K562 (cell line): ENCODE data around the gene SLC49A3. TPM values are rescaled to one million over a fixed set of nuclear protein-coding genes. Genes with fewer than 3 reads are reported as not detected.
A peak's percentile ranks its signal among the peaks of the same experiment; 100 is the strongest.

Experiments used
- ATAC-seq: fragments of 200-7000 bp; cut with Tn5 transposase; 3 replicates; pipeline ENCODE4 v1.9.1; 2020; ENCODE audit warnings: moderate library complexity
- BruUV-seq: library from RNA; stranded (reverse); fragments of 400-500 nt; replicated peaks from 2 replicates; lab custom pipeline; 2021; lab: Mats Ljungman, UMichigan
- CTCF ChIA-PET: fragments of 300-600 bp; formaldehyde crosslinking; extraction: SDS; loops from one replicate; lab custom pipeline; 2021; ENCODE audit warnings: low intra/inter-chr PET ratio; lab: Yijun Ruan, JAX
- POLR2A ChIA-PET: fragments of 300-600, 350-650 bp; sonication (Branson Sonifier 250); formaldehyde crosslinking; extraction: SDS; loops from one replicate; lab custom pipeline; 2021; ENCODE audit warnings: antibody characterized with exemption, inconsistent platforms; lab: Yijun Ruan, JAX
- DNase-seq, 4 experiments: peaks; one replicate each; pipeline versions ENCODE4 v3.0.0 to v3.0.0-alpha.2; 2011 to 2018; ENCODE audit warnings: low spot score in 3 of 4, mixed read lengths in 3 of 4; ENCODE audit errors: extremely low read depth in 1 of 4
- FAIRE-seq: peaks from 2 replicates; lab custom pipeline; 2011; peaks lifted over from hg19 to GRCh38; lab: Jason Lieb, UNC
- H2AFZ ChIP-seq: 2 replicates; pipeline ENCODE4 v1.6.0; 2011; ENCODE audit warnings: low read depth, low read length, control low read depth, inconsistent platforms
- H3K27ac ChIP-seq: fragments of 200-600 bp; 3 replicates; pipeline ENCODE4 v1.8.0; 2011; ENCODE audit warnings: low read depth, mild to moderate bottlenecking, control low read depth, inconsistent platforms, low read length, moderate library complexity, mixed read lengths; ENCODE audit errors: extremely low read depth
- H3K27me3 ChIP-seq, 2 experiments: fragments of 300-600 bp in 1 of 2; 2 replicates in 1 of 2; 3 replicates in 1 of 2; pipeline versions ENCODE4 v1.6.0 to v1.8.0; 2011; ENCODE audit warnings: inconsistent platforms in 2 of 2, low read length in 2 of 2, mild to moderate bottlenecking in 1 of 2, mixed read lengths in 1 of 2, moderate library complexity in 1 of 2; ENCODE audit not compliant: control insufficient read depth in 2 of 2, insufficient read depth in 2 of 2
- H3K36me3 ChIP-seq: fragments of 300-600 bp; 3 replicates; pipeline ENCODE4 v1.8.0; 2011; ENCODE audit warnings: mild to moderate bottlenecking, low read length, inconsistent platforms; ENCODE audit not compliant: control insufficient read depth, insufficient read depth
- H3K4me1 ChIP-seq, 2 experiments: fragments of 200-600 bp in 1 of 2; replicated peaks in 1 of 2; 2 replicates in 1 of 2; 3 replicates in 1 of 2; pipeline versions ENCODE4 v1.5.1 to v1.8.0; 2011; ENCODE audit warnings: inconsistent platforms in 2 of 2, low read length in 2 of 2, mild to moderate bottlenecking in 1 of 2, mixed read lengths in 1 of 2, moderate library complexity in 1 of 2; ENCODE audit not compliant: control insufficient read depth in 2 of 2, insufficient read depth in 2 of 2
- H3K4me2 ChIP-seq: 2 replicates; pipeline ENCODE4 v1.6.1; 2011; ENCODE audit warnings: low read length, control low read depth, inconsistent platforms, mixed read lengths; ENCODE audit not compliant: insufficient read depth
- H3K4me3 ChIP-seq: fragments of 200-600 bp; sonication (generic), shearing (Covaris generic); 2 replicates; pipeline ENCODE4 v1.5.1; 2016; ENCODE audit warnings: control low read depth, inconsistent platforms
- H3K79me2 ChIP-seq: fragments of 200-600 bp; 3 replicates; pipeline ENCODE4 v1.8.0; 2011; ENCODE audit warnings: low read length, inconsistent platforms; ENCODE audit not compliant: control insufficient read depth, insufficient read depth
- H3K9ac ChIP-seq, 2 experiments: 2 replicates each; pipeline versions ENCODE4 v1.6.0 to v1.6.1; 2011; ENCODE audit warnings: low read depth in 2 of 2, low read length in 2 of 2, control low read depth in 1 of 2, inconsistent platforms in 1 of 2, mild to moderate bottlenecking in 1 of 2, mixed read lengths in 1 of 2; ENCODE audit not compliant: insufficient read depth in 1 of 2
- H3K9me1 ChIP-seq: one replicate; pipeline ENCODE4 v1.6.0; 2011; ENCODE audit warnings: inconsistent platforms, mild to moderate bottlenecking, low read length, moderate library complexity; ENCODE audit not compliant: control insufficient read depth, insufficient read depth
- H3K9me3 ChIP-seq: replicated peaks from 2 replicates; pipeline ENCODE4 v1.5.1; 2011; ENCODE audit warnings: low read depth, low read length, inconsistent platforms; ENCODE audit not compliant: control insufficient read depth, insufficient read depth
- H4K20me1 ChIP-seq: replicated peaks from 2 replicates; pipeline ENCODE4 v1.6.1; 2011; ENCODE audit warnings: low read length, inconsistent platforms, mixed read lengths; ENCODE audit not compliant: control insufficient read depth, insufficient read depth
- BCOR ChIP-seq: fragments of 450-650 bp; IDR thresholded peaks from 2 replicates; pipeline ENCODE4 v1.6.1; 2016
- CBFA2T3 ChIP-seq: fragments of 450-650 bp; IDR thresholded peaks from 2 replicates; pipeline ENCODE4 v1.6.1; 2017
- EP300 ChIP-seq: IDR thresholded peaks from 2 replicates; pipeline ENCODE4 v1.6.1; 2012; ENCODE audit warnings: low read length, improper control_type of control experiment
- GTF2A2 ChIP-seq: IDR thresholded peaks from 2 replicates; pipeline ENCODE4 v1.6.1; 2016; ENCODE audit warnings: mild to moderate bottlenecking, missing genetic modification characterization, missing compliant biosample characterization
- ZNF316 ChIP-seq: fragments of 450-650 bp; IDR thresholded peaks from 2 replicates; pipeline ENCODE4 v1.6.1; 2016
- WGBS: fragments of 100-300 bp; shearing (Covaris generic); methylation state at CpG from one replicate; pipeline ENCODE4 v1.1.6; 2016; ENCODE audit warnings: low coverage, mixed read lengths; ENCODE audit not compliant: insufficient coverage; ENCODE audit errors: missing lambda C conversion rate; 5-methylcytosine and 5-hydroxymethylcytosine counted together
- in situ Hi-C: fragments of 300-500 bp; cut with MboI; formaldehyde crosslinking; loops from 4 replicates; pipeline ENCODE4 v1.15.0; 2018; ENCODE audit warnings: inconsistent platforms, mixed read lengths
- intact Hi-C: fragments of 100-400 bp; cut with micrococcal nuclease; formaldehyde crosslinking; loops from 2 replicates; pipeline ENCODE4 v1.14.2; 2022
- polyA plus RNA-seq, 8 experiments: library from polyadenylated mRNA; depleted of rRNA in 4 of 8; stranded (reverse) in 5 of 8; unstranded in 3 of 8; fragments of >200 nt; fragmentation: Nextera tagmentation in 2 of 8; fragmentation: Illumina TruSeq in 1 of 8; extraction: Ambion mirVana in 2 of 8; extraction: Trizol in 1 of 8; gene quantifications; 2 replicates each; pipeline versions ENCODE4 v1.2.1 to v1.2.3, GENCODE V29; 2011 to 2014; ENCODE audit warnings: inconsistent platforms in 1 of 8, missing spikeins in 1 of 8
- total RNA-seq, 7 experiments: library from RNA; depleted of rRNA in 6 of 7; stranded (reverse); fragments of >200 nt in 6 of 7; fragmentation: Illumina TruSeq in 2 of 7; extraction: Trizol in 2 of 7; gene quantifications; 2 replicates each; pipeline versions ENCODE4 v1.2.1 to v1.2.3, GENCODE V29; 2011 to 2021; ENCODE audit warnings: low replicate concordance in 1 of 7
- TF ChIP-seq, protein P1 (sequence below), 2 experiments: fragments of 450-650 bp in 1 of 2; sonication (generic) in 1 of 2; formaldehyde crosslinking in 1 of 2; IDR thresholded peaks in 1 of 2; conservative IDR thresholded peaks in 1 of 2; 2 replicates each; pipeline versions ENCODE4 v1.6.1 to v1.8.1; 2016 to 2023; ENCODE audit warnings: mild to moderate bottlenecking in 2 of 2, moderate library complexity in 2 of 2, inconsistent platforms in 1 of 2, missing genetic modification reagents in 1 of 2
- TF ChIP-seq, protein P2 (sequence below): fragments of 450-650 bp; IDR thresholded peaks from one replicate; pipeline ENCODE4 v1.6.1; 2018; ENCODE audit warnings: mild to moderate bottlenecking, moderate library complexity; ENCODE audit not compliant: partially characterized antibody
- TF ChIP-seq, protein P3 (sequence below): fragments of 450-650 bp; IDR thresholded peaks from 2 replicates; pipeline ENCODE4 v1.6.1; 2017; ENCODE audit warnings: antibody characterized with exemption, mild to moderate bottlenecking

Gene SLC49A3
- total and polyA plus RNA-seq, 9 of the 15 experiments (the other 6 are each of a cell fraction or from before 2014, with no cell fraction given): 0.24 to 0.41 TPM; not detected in 7

DNA sequence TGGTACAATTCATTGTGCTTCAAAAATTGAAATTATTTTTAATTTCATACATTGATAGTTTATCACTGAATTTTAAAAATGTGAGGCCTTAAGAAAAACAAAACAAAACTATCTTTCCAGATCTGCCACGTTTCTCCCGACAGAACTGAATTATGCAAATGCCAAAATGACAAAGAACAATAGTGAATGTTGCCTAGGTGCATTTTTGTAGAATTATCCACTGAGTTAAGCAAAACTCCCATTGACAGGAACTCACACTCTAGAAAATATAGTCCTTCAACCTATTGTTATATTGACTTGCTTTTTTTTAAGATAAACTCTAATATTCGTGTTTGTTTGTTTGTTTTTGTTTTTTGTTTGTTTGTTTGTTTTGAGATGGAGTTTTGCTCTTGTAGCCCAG is 23.1 kb upstream of the SLC49A3 start:
- Histone ChIP-seq H2AFZ (no peak overlapping the region), H3K4me3 (no peak overlapping the region), H3K27me3 (no peaks in the 10 kb centered on the region), H3K9me3 (no peaks in the 10 kb centered on the region), H3K27ac (no peak overlapping the region), H3K4me1 (peaks cover 0 to 31% of the 10 kb centered on the region in 2 experiments; a peak in 4 of 5 replicates), H3K9ac (no peak overlapping the region)
- CTCF ChIA-PET: no interaction called here
- in situ Hi-C loops: no loop called here
- intact Hi-C loops: no loop called here
- DNase-seq (no peak), FAIRE-seq (peak; percentile 23)
- WGBS: 68% methylated on average over 3 of the region's 3 CpGs
- BruUV-seq: no TSS peak
- TF ChIP-seq GTF2A2 (tag) (no peak), ZNF316 (0 out of 2 replicates have a peak, but pooled peaks have one; percentile 13)
- TF ChIP-seq, all 486 proteins: peak for 1
- no peaks in the 10 kb centered on the region for H3K9me1 ChIP-seq
- H3K36me3 ChIP-seq: peaks cover 31% of the 10 kb centered on the region; the same call in 2 of the 3 replicates
- H3K79me2 ChIP-seq: peaks cover 73% of the 10 kb centered on the region
- H4K20me1 ChIP-seq: no peaks in the 10 kb centered on the region
- POLR2A ChIA-PET: interaction anchor here (1.3 kb wide), 1 partner anchor 11 kb away, joined by 7 read pairs; no protein-coding TSS in a partner anchor
- no peak for ATAC-seq
- no peak overlapping the region for H3K4me2 ChIP-seq

DNA sequence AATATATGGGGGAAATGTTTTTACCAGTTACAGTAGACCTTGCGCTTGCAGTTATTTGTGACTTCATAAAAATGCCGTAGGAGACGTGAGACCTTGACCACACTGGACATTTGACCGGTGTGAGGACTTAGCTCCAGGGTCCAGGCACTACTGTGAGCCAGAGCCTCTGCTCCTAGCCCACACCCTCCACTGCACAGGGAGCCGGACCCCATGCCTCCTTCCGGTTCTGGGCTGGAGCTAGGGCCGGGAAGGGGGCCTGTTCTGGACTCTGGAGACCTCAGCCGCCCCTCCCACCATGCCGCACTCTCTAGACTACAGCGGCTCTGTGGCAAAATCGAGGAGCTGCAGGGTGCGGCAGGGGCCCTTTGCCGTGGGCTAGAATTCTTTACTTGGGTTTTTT is 22.0 kb upstream of the SLC49A3 start:
- no peak; the same call in 2 of the 3 replicates for ATAC-seq
- no peaks in the 10 kb centered on the region for H4K20me1 ChIP-seq
- CTCF ChIA-PET: no interaction called here

More for the DNA sequence above, 22.0 kb upstream of the SLC49A3 start:
- Histone ChIP-seq H3K4me1 (peaks cover 0 to 42% of the 10 kb centered on the region in 2 experiments; a peak in 4 of 5 replicates), H3K9me3 (no peaks in the 10 kb centered on the region), H3K79me2 (peaks cover 84% of the 10 kb centered on the region), H3K27ac (no peak overlapping the region), H3K9me1 (no peaks in the 10 kb centered on the region), H3K27me3 (no peaks in the 10 kb centered on the region), H3K4me3 (no peak overlapping the region), H2AFZ (no peak overlapping the region), H3K36me3 (peaks cover 31% of the 10 kb centered on the region; the same call in 2 of the 3 replicates), H3K4me2 (no peak overlapping the region), H3K9ac (peak overlapping the region in 1 of 2 experiments; percentile 66; a peak in 1 of 4 replicates)
- in situ Hi-C loops (no loop called here), intact Hi-C loops (no loop called here)
- BruUV-seq: no TSS peak
- DNase-seq (no peak), FAIRE-seq (no peak)
- TF ChIP-seq CBFA2T3 (no peak), EP300 (no peak), BCOR (no peak)
- TF ChIP-seq, protein P1, sequence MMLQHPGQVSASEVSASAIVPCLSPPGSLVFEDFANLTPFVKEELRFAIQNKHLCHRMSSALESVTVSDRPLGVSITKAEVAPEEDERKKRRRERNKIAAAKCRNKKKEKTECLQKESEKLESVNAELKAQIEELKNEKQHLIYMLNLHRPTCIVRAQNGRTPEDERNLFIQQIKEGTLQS (IDR thresholded peaks at IDR 0.05): no peak
- TF ChIP-seq, protein P1 (CRISPR knock-in tag; conservative IDR thresholded peaks at IDR 0.05): no peak
- TF ChIP-seq, protein P2, sequence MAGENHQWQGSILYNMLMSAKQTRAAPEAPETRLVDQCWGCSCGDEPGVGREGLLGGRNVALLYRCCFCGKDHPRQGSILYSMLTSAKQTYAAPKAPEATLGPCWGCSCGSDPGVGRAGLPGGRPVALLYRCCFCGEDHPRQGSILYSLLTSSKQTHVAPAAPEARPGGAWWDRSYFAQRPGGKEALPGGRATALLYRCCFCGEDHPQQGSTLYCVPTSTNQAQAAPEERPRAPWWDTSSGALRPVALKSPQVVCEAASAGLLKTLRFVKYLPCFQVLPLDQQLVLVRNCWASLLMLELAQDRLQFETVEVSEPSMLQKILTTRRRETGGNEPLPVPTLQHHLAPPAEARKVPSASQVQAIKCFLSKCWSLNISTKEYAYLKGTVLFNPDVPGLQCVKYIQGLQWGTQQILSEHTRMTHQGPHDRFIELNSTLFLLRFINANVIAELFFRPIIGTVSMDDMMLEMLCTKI: no peak
- TF ChIP-seq, protein P3, sequence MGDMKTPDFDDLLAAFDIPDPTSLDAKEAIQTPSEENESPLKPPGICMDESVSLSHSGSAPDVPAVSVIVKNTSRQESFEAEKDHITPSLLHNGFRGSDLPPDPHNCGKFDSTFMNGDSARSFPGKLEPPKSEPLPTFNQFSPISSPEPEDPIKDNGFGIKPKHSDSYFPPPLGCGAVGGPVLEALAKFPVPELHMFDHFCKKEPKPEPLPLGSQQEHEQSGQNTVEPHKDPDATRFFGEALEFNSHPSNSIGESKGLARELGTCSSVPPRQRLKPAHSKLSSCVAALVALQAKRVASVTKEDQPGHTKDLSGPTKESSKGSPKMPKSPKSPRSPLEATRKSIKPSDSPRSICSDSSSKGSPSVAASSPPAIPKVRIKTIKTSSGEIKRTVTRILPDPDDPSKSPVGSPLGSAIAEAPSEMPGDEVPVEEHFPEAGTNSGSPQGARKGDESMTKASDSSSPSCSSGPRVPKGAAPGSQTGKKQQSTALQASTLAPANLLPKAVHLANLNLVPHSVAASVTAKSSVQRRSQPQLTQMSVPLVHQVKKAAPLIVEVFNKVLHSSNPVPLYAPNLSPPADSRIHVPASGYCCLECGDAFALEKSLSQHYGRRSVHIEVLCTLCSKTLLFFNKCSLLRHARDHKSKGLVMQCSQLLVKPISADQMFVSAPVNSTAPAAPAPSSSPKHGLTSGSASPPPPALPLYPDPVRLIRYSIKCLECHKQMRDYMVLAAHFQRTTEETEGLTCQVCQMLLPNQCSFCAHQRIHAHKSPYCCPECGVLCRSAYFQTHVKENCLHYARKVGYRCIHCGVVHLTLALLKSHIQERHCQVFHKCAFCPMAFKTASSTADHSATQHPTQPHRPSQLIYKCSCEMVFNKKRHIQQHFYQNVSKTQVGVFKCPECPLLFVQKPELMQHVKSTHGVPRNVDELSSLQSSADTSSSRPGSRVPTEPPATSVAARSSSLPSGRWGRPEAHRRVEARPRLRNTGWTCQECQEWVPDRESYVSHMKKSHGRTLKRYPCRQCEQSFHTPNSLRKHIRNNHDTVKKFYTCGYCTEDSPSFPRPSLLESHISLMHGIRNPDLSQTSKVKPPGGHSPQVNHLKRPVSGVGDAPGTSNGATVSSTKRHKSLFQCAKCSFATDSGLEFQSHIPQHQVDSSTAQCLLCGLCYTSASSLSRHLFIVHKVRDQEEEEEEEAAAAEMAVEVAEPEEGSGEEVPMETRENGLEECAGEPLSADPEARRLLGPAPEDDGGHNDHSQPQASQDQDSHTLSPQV: no peak
- 91% methylated on average over 13 of the region's 13 CpGs for WGBS
- POLR2A ChIA-PET: interaction anchor here (0.5 to 1.3 kb wide), 4 partner anchors 8 to 132 kb away, joined by 3 to 7 read pairs (median 3); no protein-coding TSS in a partner anchor
